Neural progenitor cell (in vitro differentiated cells): Measurements from ENCODE around the gene LCMT1.

ENCODE experiments used
- EZH2 ChIP-seq: fragments of 200-600 bp; sonication (generic); IDR thresholded peaks from 2 replicates; pipeline ENCODE4 v1.6.1; 2017; ENCODE audit warnings: antibody characterized with exemption, mild to moderate bottlenecking, moderate library complexity
- EZH2phosphoT487 ChIP-seq: fragments of 200-600 bp; sonication (generic); IDR thresholded peaks from 2 replicates; pipeline ENCODE4 v1.6.1; 2017; ENCODE audit warnings: antibody characterized with exemption
- TF ChIP-seq, protein P1 (sequence below): fragments of 200-600 bp; sonication (generic); IDR thresholded peaks from 2 replicates; pipeline ENCODE4 v1.5.1; 2017; ENCODE audit warnings: antibody characterized with exemption, mild to moderate bottlenecking

- TF ChIP-seq EZH2 (no peak), EZH2phosphoT487 (no peak)
- TF ChIP-seq, protein P1, sequence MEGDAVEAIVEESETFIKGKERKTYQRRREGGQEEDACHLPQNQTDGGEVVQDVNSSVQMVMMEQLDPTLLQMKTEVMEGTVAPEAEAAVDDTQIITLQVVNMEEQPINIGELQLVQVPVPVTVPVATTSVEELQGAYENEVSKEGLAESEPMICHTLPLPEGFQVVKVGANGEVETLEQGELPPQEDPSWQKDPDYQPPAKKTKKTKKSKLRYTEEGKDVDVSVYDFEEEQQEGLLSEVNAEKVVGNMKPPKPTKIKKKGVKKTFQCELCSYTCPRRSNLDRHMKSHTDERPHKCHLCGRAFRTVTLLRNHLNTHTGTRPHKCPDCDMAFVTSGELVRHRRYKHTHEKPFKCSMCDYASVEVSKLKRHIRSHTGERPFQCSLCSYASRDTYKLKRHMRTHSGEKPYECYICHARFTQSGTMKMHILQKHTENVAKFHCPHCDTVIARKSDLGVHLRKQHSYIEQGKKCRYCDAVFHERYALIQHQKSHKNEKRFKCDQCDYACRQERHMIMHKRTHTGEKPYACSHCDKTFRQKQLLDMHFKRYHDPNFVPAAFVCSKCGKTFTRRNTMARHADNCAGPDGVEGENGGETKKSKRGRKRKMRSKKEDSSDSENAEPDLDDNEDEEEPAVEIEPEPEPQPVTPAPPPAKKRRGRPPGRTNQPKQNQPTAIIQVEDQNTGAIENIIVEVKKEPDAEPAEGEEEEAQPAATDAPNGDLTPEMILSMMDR, result no peak
These were observed 28.9 kb downstream of the LCMT1 start for GRCh38 chr16:25140459-25140858.
